HG02623 (cell line): ENCODE data around the gene DCANP1.

Source experiments
- ATAC-seq: cut with Tn5 transposase; IDR thresholded peaks from one replicate; pipeline ENCODE4 v1.9.1; 2021; ENCODE audit warnings: moderate library complexity; ENCODE audit not compliant: unreplicated experiment

DCANP1 gene

GRCh38 chr5:135458356-135458755 is 11.2 kb upstream of the DCANP1 start:
- ATAC-seq, result no peak

GRCh38 chr5:135457424-135458071 is 10.4 kb upstream of the DCANP1 start:
- ATAC-seq, result peak; percentile 48

- ATAC-seq, result peak; percentile 53
These were observed 9.3 kb upstream of the DCANP1 start for GRCh38 chr5:135456238-135457099.

GRCh38 chr5:135455876-135456237 is 8.7 kb upstream of the DCANP1 start:
- ATAC-seq, result no peak

GRCh38 chr5:135454946-135455345 is 7.8 kb upstream of the DCANP1 start:
- no peak for ATAC-seq

GRCh38 chr5:135453613-135454012 is 6.5 kb upstream of the DCANP1 start:
- ATAC-seq, result no peak

GRCh38 chr5:135452321-135453030 is 5.3 kb upstream of the DCANP1 start, which contains the start of gene TIFAB:
Gene TIFAB (minus strand): TSS chr5:135452351. CDS start chr5:135449939, 2,412 bp downstream.
- no peak for ATAC-seq

GRCh38 chr5:135451581-135452320 is 4.6 kb upstream of the DCANP1 start:
- no peak for ATAC-seq

- ATAC-seq, result no peak
These were observed 3.8 kb upstream of the DCANP1 start for GRCh38 chr5:135450952-135451351.

GRCh38 chr5:135450336-135450735 is 3.2 kb upstream of the DCANP1 start:
- ATAC-seq, result no peak

- no peak for ATAC-seq
These were observed 2.5 kb upstream of the DCANP1 start for GRCh38 chr5:135449644-135450043.

GRCh38 chr5:135448791-135449507 is 1.8 kb upstream of the DCANP1 start:
- ATAC-seq, result no peak

GRCh38 chr5:135448071-135448739 is 1.1 kb upstream of the DCANP1 start:
- ATAC-seq, result no peak

- no peak for ATAC-seq
These were observed 533 bp downstream of the DCANP1 start for GRCh38 chr5:135446615-135447014.

- ATAC-seq, result no peak
These were observed 942 bp downstream of the DCANP1 start for GRCh38 chr5:135446206-135446605.

- no peak for ATAC-seq
These were observed 1.7 kb downstream of the DCANP1 start for GRCh38 chr5:135445306-135445985.

- ATAC-seq, result no peak
These were observed 2.3 kb downstream of the DCANP1 start for GRCh38 chr5:135444881-135445280.

GRCh38 chr5:135444360-135444759 is 2.8 kb downstream of the DCANP1 start:
- ATAC-seq, result no peak
